ENCODE measurements around the gene CARD14. TPM values are rescaled to one million over a fixed set of nuclear protein-coding genes. Genes with fewer than 3 reads are reported as not detected.
"Not testable (repeated sequence)": the region's sequence is repeated elsewhere in the genome, so short reads cannot be mapped to it uniquely, and the experiment has no call there.

Gene CARD14
- polyA plus RNA-seq, 4 donors: 0.90 to 1.5 (median 1.2) TPM

DNA sequence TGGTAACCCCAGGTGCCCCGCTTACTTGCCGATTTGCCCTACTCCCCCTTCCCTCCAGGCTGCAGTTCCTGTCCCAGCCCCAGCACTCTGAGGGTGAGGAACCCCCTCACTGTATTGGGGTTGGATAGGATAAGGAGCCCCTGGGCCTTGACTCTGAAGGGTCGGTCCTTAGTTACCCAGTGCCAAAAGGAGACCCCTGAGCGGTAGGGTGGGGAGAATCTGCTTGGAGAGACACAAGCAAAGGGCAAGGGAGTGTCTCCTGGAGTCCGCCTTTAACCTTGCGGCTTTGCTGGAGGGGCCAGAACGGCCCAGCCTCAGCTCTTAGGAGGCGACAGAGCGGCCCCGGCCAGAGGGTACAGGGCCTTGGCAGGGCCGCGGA is 13.0 kb downstream of the CARD14 start:
- DNase-seq (ENCODE audit: low read depth in 4 of 4, low spot score in 3 of 4): no peak

DNA sequence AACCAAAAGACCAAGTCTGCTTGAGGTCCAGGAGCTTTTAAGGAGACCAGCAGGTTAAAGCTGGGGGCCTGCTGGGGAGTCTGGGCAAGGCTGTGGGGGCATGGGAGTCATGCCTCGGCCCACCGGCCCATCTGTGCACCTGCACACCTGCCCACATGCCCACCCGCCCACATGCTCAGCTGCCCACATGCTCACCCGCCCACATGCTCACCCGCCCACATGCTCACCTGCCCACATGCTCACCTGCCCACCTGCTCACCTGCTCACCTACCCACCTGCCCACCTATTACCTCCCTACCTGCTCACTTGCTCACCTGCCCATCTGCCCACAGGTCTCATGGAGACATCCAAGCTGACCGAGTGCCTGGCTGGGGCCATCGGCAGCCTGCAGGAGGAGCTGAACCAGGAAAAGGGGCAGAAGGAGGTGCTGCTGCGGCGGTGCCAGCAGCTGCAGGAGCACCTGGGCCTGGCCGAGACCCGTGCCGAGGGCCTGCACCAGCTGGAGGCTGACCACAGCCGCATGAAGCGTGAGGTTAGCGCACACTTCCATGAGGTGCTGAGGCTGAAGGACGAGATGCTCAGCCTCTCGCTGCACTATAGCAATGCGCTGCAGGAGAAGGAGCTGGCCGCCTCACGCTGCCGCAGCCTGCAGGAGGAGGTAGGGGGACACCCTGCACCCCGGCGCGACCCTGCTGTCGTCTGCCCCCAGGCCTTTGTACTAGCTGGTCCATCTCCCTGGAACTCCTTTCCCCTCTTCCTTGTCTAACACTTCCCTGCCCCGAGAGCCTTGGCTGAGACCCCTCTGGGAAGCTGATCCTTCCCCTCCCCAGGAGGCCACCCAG is 14.0 kb downstream of the CARD14 start:
- DNase-seq (ENCODE audit: low read depth in 4 of 4, low spot score in 3 of 4): no peak

DNA sequence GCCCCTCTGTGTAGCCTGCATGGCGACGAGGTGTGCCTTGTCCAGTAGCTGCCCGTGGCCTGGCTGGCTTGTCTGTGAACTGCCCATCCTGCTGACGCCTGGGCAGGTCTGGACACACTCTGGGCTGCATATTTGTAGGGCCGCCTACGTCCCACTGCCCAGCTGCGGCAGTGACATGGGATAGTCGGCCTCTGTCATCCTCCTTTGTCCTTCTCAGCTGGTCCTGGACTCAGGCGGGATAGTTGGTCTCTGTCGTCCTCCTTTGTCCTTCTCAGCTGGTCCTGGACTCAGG is 14.5 kb downstream of the CARD14 start:
- DNase-seq (ENCODE audit: low read depth in 4 of 4, low spot score in 3 of 4): no peak

DNA sequence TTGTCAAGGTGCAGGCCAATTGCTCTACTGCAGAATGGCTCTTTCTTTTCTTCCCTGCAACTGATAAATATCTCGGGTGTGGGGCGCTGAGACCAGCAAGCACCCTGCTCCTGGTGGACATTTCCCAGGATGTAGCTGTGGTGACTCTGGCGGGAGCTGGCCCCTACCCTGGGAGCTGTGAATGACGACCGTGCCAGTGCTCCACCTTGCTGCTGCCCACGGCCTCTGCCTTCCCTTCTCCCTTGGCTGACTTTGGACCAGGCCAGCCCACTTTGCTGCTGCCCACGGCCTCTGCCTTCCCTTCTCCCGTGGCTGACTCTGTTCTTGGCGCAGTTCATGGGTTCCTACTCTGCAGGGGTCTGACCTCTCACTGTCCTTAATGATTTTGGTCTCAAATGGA is 16.1 kb downstream of the CARD14 start:
- DNase-seq (ENCODE audit: low read depth in 4 of 4, low spot score in 3 of 4): no peak

DNA sequence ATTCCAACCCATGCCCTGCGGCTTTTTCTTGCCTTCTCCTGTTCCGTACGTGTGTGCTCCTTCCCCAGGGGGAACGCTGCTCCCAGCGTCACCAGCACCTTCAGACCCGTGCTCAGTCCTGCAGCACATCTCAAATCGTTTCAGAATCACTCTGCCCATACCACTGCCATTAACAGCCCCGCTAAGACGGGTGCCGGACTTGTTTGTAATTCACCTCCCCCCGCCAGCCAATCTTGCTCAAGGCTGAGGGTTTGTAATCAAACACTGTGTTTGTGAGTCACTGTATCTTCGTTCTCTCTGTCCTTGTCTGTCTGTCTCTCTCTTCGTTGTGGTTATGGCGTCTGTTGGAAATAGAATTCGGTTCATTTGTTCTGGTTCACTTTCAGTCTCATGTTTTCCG is 17.3 kb downstream of the CARD14 start:
- no peak for DNase-seq (ENCODE audit: low read depth in 4 of 4, low spot score in 3 of 4)

DNA sequence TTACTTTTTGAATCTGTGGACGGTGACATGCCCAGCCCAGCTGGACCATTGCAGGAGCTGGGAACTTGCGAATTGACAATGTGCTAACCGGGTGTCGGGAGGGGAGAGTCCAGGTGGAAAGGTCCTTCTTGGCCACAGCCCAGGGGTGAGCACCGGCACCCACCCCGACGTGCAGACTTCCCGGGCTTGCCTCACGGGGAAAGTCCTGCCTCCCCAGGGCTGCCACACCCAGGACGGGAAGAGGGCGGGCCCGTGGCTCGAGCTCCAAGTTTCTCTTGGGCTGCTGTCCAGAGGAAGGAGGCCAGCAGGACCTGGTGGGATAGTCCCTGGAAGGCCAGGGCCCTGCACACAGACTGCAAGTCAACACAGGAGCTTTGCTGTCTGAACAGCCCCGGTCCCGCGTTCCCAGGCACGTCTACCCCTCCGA is 17.7 kb downstream of the CARD14 start:
- no peak for DNase-seq (ENCODE audit: low read depth in 4 of 4, low spot score in 3 of 4)

DNA sequence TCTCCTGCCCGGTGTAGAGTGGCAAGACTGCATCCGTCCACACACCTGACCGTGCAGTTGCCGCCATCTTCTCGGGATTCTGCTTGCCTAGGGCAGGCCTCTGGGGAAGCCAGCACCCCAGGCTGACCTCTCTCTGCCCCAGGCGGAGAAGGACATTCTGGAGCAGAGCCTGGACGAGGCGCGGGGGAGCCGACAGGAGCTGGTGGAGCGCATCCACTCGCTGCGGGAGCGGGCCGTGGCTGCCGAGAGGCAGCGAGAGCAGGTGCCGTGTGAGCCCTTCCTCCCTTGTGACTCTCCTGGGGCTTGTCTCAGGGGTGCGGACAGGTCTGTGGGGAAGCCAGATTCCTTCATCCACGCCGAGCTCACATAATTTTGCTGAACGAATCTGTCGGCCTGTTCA is 19.8 kb downstream of the CARD14 start:
- DNase-seq (ENCODE audit: low read depth in 4 of 4, low spot score in 3 of 4): no peak

DNA sequence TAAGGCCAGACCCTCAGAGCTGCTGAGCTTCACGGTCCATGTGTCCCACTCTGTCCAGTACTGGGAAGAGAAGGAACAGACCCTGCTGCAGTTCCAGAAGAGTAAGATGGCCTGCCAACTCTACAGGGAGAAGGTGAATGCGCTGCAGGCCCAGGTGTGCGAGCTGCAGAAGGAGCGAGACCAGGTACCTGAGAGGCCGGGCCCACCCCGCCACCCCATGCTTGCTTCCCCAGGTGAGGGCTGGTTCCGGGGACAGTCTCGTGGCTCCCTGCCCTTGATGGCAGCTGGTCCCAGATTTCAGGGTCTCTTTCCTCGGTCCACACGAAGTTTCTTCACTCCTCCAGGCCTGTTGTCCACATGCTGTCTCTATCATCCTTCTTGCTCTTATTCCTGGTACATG is 20.9 kb downstream of the CARD14 start:
- DNase-seq (ENCODE audit: low read depth in 4 of 4, low spot score in 3 of 4): no peak

DNA sequence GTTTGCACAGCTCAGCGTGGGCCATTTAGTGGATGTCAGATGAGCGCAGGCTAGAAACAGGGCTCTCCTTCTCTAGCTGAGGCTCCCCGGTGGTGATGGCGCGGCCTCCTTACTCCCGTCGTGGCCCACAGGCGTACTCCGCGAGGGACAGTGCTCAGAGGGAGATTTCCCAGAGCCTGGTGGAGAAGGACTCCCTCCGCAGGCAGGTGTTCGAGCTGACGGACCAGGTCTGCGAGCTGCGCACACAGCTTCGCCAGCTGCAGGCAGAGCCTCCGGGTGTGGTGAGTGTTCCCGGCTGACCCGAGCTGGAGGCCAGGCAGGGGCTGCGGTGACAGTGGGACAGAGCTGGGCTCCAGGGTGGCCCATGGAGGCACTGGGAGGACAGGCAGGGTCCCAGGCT is 21.4 kb downstream of the CARD14 start:
- DNase-seq (ENCODE audit: low read depth in 4 of 4, low spot score in 3 of 4): no peak

DNA sequence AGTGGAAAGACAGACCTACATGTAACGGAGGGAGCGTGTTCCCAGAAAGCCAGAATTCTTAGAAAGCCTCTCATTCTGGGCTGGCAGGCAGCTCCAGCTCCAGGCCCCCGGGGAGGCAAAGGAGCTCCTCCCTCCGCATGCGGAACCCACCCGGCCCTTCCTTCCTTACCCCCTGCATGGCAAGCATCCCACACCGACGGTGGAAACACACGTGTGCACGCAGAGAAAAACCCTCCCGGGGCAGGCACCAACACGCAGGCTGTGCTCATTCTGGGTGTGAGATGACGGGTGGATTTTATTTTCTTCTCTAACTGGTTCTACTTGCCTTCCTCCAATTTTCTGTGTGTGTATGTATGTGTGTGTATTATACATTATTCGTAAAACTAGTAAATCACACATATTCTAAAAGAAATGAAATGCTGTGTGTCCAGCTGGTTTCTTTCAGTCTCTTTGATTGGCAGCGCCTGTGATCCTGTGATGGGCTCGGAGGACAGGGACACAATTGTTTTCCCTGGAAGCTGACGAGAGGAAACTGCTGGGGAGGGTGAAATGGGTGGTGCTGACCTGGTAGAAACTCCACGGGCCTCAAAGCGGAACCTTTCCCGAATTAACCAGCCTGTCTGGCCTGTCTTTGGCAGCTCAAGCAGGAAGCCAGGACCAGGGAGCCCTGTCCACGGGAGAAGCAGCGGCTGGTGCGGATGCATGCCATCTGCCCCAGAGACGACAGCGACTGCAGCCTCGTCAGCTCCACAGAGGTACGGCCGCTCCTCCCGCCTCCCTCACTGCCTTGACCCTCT is 22.2 kb downstream of the CARD14 start:
- DNase-seq (ENCODE audit: low read depth in 4 of 4, low spot score in 3 of 4): no peak

DNA sequence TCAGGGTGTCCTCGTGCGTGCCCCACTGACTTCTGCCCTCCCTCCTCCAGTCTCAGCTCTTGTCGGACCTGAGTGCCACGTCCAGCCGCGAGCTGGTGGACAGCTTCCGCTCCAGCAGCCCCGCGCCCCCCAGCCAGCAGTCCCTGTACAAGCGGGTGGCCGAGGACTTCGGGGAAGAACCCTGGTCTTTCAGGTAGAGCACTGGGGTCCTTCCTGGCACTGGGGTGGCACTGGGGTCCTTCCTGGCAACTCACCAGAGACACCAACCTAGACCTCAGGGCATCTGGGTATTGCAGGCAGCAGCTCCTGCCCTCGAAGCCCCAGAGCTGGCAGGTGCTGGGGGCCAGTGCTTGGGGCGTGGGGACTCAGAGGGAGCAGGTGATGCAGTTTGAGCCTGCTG is 25.3 kb downstream of the CARD14 start:
- no peak for DNase-seq (ENCODE audit: low read depth in 4 of 4, low spot score in 3 of 4)

DNA sequence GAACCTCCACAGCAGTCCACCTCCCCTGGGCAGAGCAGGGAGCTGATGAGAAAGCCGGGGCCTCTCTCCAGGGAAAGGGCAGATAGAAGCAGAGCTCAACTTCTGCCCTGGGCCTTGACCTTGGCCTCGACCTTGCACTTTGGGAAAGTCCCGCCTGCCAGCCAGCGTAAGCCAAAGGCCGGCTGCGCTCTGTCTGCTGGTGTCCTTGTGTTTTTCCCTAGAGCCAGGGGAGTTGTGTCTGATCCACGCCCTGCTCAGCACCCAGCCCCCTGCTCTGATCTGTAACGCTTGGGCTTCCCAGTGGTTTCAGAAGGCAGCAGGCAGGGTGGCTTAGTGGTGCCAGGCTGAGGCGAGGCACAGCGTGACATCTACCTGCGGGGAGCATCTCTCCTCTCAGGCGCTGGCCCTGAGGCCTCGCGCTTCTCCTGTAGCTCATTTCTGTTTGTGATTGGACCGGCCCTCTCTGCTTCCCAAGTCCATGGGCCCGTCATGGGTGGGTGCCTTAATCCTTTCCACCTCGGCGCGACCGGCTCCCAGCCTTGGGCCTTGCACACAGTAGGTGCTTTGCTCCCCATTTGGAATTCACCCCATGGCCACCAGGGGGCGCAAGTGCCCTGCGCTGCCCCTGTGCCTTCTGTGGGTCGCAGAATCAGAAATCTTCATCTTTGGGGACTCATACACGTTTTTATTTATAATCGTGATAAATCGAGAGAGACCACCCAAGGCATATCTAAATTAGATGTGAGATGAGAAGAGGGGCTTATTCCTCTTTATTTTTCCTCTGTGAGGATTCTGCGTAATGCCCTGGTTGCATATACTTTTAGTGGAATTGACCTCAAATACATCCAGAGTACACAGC is 26.1 kb downstream of the CARD14 start:
- DNase-seq (ENCODE audit: low read depth in 4 of 4, low spot score in 3 of 4): no peak

DNA sequence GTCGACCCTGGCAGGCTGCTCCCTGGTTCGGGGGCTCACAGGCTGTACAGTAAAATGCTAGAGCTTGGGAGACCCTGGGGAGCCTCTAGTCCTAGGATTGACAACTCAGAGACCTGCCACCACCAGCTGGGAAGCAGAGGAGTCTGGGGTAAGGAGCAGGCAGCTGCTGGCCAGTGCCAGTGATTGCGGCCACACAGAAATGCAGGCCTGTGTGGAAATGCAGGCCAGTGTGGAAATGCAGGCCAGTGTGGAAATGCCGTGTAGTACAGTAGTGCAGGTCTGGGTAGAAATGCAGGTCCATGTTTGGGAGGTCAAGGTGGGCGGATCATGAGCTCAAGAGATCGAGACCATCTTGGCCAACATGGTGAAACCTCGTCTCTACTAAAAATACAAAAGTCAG is 26.8 kb downstream of the CARD14 start:
- no peak for DNase-seq (ENCODE audit: low read depth in 4 of 4, low spot score in 3 of 4)

DNA sequence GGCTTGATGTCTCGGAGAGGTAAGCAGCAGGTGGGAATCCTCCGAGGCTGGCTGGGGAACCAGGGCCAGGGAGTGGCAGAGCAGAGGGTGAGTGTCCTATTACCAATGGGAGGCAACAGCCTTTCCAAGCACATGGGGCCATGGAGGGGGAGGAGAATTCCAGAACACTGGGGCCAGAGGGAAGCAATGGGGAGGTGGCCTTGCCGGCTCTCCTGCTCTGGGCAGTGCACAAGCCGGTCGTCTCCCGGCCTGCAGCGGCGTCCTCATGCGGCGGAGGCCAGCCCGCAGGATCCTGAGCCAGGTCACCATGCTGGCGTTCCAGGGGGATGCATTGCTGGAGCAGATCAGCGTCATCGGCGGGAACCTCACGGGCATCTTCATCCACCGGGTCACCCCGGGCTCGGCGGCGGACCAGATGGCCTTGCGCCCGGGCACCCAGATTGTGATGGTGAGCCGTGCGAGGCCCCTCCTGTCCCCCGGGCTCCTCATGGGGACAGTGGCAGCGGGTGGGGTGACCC is 28.4 kb downstream of the CARD14 start:
- DNase-seq (ENCODE audit: low read depth in 4 of 4, low spot score in 3 of 4): no peak

DNA sequence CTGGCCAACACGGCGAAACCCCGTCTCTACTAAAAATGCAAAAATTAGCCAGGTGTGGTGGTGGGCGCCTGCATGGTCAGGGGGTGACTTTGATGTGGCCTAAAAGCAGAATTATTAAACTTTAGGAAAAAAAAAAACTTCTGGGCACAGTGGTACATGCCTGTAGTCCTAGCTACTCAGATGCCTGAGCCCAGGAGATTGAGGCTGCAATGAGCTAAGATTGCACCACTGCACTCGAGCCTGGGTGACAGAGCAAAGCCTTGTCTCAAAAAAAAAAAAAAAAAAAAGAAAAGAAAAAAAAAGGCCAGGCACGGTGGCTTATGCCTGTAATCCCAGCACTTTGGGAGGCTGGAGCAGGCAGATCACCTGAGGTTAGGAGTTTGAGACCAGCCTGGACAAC is 29.5 kb downstream of the CARD14 start:
- not testable (repeated sequence) for DNase-seq (ENCODE audit: low read depth in 4 of 4, low spot score in 3 of 4)

DNA sequence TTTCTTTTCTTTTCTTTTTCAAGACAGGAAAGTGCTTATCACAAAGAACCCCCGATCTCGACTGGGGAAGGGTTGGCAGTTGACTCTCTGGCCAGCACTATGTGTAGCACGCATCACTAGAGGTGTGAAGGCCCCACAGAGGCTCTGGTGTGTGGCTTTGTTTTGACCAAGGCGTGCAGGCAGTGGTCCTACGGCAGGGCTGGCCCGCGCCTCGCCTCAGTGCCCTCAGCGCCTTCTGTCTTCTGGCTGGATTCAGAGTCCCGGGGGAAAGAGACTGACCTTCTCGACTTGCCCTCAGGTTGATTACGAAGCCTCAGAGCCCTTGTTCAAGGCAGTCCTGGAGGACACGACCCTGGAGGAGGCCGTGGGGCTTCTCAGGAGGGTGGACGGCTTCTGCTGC is 31.6 kb downstream of the CARD14 start:
- no peak for DNase-seq (ENCODE audit: low read depth in 4 of 4, low spot score in 3 of 4)

DNA sequence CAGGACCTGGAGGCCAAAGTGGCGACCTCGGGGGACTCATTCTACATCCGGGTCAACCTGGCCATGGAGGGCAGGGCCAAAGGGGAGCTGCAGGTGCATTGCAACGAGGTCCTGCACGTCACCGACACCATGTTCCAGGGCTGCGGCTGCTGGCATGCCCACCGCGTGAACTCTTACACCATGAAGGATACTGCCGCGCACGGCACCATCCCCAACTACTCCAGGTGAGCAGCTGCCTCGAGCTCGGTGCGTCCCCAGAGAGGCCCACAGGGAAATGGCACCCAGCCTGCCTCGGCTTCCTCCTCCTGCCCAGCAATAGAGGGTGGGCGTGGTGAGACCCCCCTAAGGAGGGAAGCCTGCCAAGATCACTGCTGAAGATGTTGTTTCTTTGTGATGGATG is 32.4 kb downstream of the CARD14 start:
- no peak for DNase-seq (ENCODE audit: low read depth in 4 of 4, low spot score in 3 of 4)

DNA sequence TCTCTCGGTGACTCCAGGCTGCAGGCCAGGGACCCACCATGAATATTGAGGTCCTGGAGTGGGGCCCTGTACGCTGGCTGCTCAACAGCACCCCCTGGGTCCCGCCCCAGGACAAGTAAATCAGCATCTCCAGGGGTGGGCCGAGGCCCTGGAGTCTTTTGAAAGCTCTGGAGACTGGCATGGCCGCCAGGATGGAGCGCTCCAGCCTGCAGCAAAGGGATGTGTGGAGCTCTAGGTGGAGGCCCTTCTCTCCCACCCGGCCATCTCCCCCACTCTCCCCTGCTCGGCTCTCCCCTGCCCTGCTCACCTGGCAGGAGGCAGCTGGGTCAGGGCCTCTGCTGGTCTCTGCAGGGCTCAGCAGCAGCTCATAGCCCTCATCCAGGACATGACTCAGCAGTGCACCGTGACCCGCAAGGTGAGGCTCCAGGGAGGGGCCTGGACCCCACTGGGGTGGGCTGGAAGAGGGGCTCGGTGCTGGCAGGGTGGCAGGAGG is 33.7 kb downstream of the CARD14 start:
- DNase-seq (ENCODE audit: low read depth in 4 of 4, low spot score in 3 of 4): no peak

DNA sequence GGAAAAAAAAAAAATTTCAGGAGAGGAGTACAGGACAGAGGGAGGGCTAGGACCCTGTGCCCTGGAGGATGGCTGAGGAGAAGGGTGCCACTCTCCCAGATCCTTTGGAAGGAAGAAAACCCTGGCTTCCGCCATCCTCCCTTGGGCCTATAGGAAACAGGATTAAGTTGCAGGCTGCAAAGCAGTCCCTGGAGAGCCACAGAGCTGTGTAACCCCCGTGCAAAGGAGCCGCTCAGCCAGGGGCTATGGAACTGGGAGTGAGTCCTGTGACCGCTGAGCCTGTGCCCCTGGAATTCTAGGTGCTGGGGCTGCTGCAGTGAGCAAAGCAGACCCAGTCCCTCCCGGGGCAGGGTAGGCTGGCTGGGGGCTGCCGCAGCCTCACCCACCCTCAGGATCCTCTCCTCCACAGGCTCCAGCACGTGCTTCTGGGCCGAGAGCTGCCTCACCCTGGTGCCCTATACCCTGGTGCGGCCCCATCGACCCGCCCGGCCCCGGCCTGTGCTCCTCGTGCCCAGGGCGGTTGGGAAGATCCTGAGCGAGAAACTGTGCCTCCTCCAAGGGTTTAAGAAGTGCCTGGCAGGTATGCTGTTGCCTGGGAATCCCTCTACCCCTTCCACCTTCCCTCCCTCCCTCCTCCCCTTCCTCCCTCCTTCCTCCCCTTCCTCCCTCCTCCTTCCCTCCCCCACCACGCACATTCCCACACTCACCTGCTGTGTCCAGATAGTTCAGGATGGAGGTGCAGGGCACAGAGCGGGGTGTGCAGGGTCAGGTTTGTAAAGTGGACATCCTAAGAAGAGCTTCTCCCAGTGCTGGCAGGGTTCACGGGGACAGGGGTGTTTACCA is 35.0 kb downstream of the CARD14 start:
- DNase-seq (ENCODE audit: low read depth in 4 of 4, low spot score in 3 of 4): no peak

DNA sequence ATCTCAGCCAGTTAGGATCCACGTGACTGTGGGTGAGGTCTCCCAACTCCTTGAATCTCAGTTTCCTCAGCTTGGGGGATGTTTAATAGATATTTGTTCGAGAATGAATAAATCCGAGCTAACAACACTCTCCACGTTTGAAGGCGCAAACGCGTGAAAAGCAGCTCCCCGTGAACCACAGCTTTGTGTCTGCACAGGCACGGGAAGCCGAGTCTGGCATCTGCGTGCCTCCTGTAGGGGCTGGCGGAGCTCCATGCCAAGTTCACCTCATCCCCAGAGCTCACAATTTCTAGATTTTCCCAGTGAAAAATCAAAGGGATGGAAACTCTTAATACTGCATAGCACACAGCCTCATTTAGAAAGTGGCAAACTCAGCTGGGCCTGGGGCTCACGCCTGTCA is 36.0 kb downstream of the CARD14 start:
- DNase-seq (ENCODE audit: low read depth in 4 of 4, low spot score in 3 of 4): no peak

Measured in right renal pelvis (tissue), 4 donors.